ENCODE results near the gene PLB1. TPM values are rescaled to one million over a fixed set of nuclear protein-coding genes. Genes with fewer than 3 reads are reported as not detected.
A peak's percentile ranks its signal among the peaks of the same experiment; 100 is the strongest.

PLB1 gene
- total and polyA plus RNA-seq, 4 experiments from 2014 or later = 0.38 to 0.91 (median 0.82) TPM

- Histone ChIP-seq H3K4me3 (ENCODE audit: low read length in 2 of 2) (no peak overlapping the region), H3K27ac (ENCODE audit: low read depth, low read length) (no peak overlapping the region), H3K36me3 (ENCODE audit: insufficient read depth, low read length) (no peaks in the 10 kb centered on the region), H3K4me1 (ENCODE audit: insufficient read depth, low read length) (peaks cover 51% of the 10 kb centered on the region), H3K9me3 (ENCODE audit: control insufficient read depth in 1 of 2, low read length in 2 of 2) (no peaks in the 10 kb centered on the region), H3K27me3 (ENCODE audit: insufficient read depth, low read length) (no peaks in the 10 kb centered on the region)
- intact Hi-C loops (cut with micrococcal nuclease) = no loop called here
- ChIA-PET POLR2A (ENCODE audit: partially characterized antibody) (interaction anchor here (1.0 to 1.6 kb wide), 2 partner anchors 10 to 12 kb away, joined by 4 read pairs; no protein-coding TSS in a partner anchor), CTCF (ENCODE audit: partially characterized antibody) (interaction anchor here (1.7 kb wide), 1 partner anchor 33 kb away, joined by 7 read pairs; no protein-coding TSS in a partner anchor)
- H3K9me3 Mint-ChIP-seq = peaks cover 0 to 3% (median 0%) of the 10 kb centered on the region in 8 donors
- no peaks in the 10 kb centered on the region for H3K27me3 Mint-ChIP-seq
- H3K27ac Mint-ChIP-seq = peak overlapping the region; percentile 50 to 100 (median 91)
- H3K4me3 Mint-ChIP-seq = peak overlapping the region in 1 of 8 donors; percentile 26
- DNase-seq = no peak
- H3K4me1 Mint-ChIP-seq = peaks cover 29 to 59% (median 43%) of the 10 kb centered on the region in 4 donors
- peaks cover 0 to 3% of the 10 kb centered on the region in 2 donors for H3K36me3 Mint-ChIP-seq
These were observed 132.0 kb downstream of the PLB1 start for GRCh38 chr2:28627722-28628480.

GRCh38 chr2:28628506-28628905, 132.6 kb downstream of the PLB1 start:
- intact Hi-C loops (cut with micrococcal nuclease) = no loop called here
- Histone ChIP-seq H3K27ac (ENCODE audit: low read depth, low read length) (no peak overlapping the region), H3K9me3 (ENCODE audit: control insufficient read depth in 1 of 2, low read length in 2 of 2) (no peaks in the 10 kb centered on the region), H3K4me1 (ENCODE audit: insufficient read depth, low read length) (peaks cover 45% of the 10 kb centered on the region), H3K27me3 (ENCODE audit: insufficient read depth, low read length) (no peaks in the 10 kb centered on the region), H3K4me3 (ENCODE audit: low read length in 2 of 2) (no peak overlapping the region), H3K36me3 (ENCODE audit: insufficient read depth, low read length) (no peaks in the 10 kb centered on the region)
- peak overlapping the region in 3 of 7 donors; percentile 68 to 100 (median 89) for H3K27ac Mint-ChIP-seq
- CTCF ChIA-PET (ENCODE audit: partially characterized antibody) = interaction anchor here (1.7 kb wide), 1 partner anchor 34 kb away, joined by 7 read pairs; no protein-coding TSS in a partner anchor
- H3K9me3 Mint-ChIP-seq = peaks cover 0 to 3% (median 0%) of the 10 kb centered on the region in 8 donors
- POLR2A ChIA-PET (ENCODE audit: partially characterized antibody) = interaction anchor here (1.0 to 1.6 kb wide), 2 partner anchors 9 to 13 kb away, joined by 4 read pairs; no protein-coding TSS in a partner anchor
- H3K36me3 Mint-ChIP-seq = peaks cover 0 to 3% of the 10 kb centered on the region in 2 donors
- DNase-seq = no peak
- H3K4me3 Mint-ChIP-seq = no peak overlapping the region
- peaks cover 25 to 53% (median 38%) of the 10 kb centered on the region in 4 donors for H3K4me1 Mint-ChIP-seq
- H3K27me3 Mint-ChIP-seq = no peaks in the 10 kb centered on the region

- no peaks in the 10 kb centered on the region for H3K36me3 ChIP-seq (ENCODE audit: insufficient read depth, low read length)
- intact Hi-C loops (cut with micrococcal nuclease) = no loop called here
- CTCF ChIA-PET (ENCODE audit: partially characterized antibody) = interaction anchor here (1.4 to 2.7 kb wide), 2 partner anchors 35 to 43 kb away, joined by 3 to 18 read pairs; no protein-coding TSS in a partner anchor
These were observed 133.1 kb downstream of the PLB1 start for GRCh38 chr2:28628987-28629386.

DNA sequence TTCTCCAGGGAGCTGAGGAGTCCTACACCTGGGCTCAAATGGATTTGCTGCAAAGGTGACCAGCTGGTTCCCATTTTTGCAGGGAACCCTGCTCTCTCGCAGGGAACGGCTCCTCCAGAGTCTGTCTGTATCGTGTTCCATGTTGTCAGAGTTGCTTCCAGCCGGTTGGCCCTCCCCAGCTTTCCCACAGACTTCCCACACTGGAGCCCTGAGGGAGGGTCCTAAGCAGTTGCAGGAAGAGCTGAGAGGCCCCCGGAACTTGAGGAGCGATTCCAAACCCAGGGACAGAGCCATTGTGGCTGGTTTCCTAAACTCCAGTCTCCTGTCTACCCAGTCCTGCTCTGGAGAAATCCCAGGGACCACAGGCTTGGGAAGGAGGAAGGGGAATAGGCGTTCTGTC, 134.1 kb downstream of the PLB1 start:
- intact Hi-C loops (cut with micrococcal nuclease) = no loop called here
- peaks cover 16 to 45% (median 27%) of the 10 kb centered on the region in 4 donors for H3K4me1 Mint-ChIP-seq
- H3K4me3 Mint-ChIP-seq = no peak overlapping the region
- Histone ChIP-seq H3K4me3 (ENCODE audit: low read length in 2 of 2) (no peak overlapping the region), H3K9me3 (ENCODE audit: control insufficient read depth in 1 of 2, low read length in 2 of 2) (no peaks in the 10 kb centered on the region), H3K36me3 (ENCODE audit: insufficient read depth, low read length) (no peaks in the 10 kb centered on the region), H3K27me3 (ENCODE audit: insufficient read depth, low read length) (no peaks in the 10 kb centered on the region), H3K27ac (ENCODE audit: low read depth, low read length) (no peak overlapping the region), H3K4me1 (ENCODE audit: insufficient read depth, low read length) (peaks cover 31% of the 10 kb centered on the region)
- DNase-seq = no peak
- H3K36me3 Mint-ChIP-seq = peaks cover 0 to 2% of the 10 kb centered on the region in 2 donors
- peak overlapping the region in 2 of 7 donors; percentile 48 to 70 for H3K27ac Mint-ChIP-seq
- no peaks in the 10 kb centered on the region for H3K9me3 Mint-ChIP-seq
- no peaks in the 10 kb centered on the region for H3K27me3 Mint-ChIP-seq
- ChIA-PET POLR2A (ENCODE audit: partially characterized antibody) (interaction anchor here (1.2 to 1.6 kb wide), 2 partner anchors 14 to 36 kb away, joined by 3 to 4 read pairs; no protein-coding TSS in a partner anchor), CTCF (ENCODE audit: partially characterized antibody) (interaction anchor here (0.6 to 2.7 kb wide), 4 partner anchors 9 to 42 kb away, joined by 3 to 18 read pairs (median 3); no protein-coding TSS in a partner anchor)

More at GRCh38 chr2:28628987-28629386, 133.1 kb downstream of the PLB1 start:
- Mint-ChIP-seq H3K27ac (peak overlapping the region in 1 of 7 donors; percentile 18), H3K4me3 (no peak overlapping the region), H3K36me3 (peaks cover 0 to 3% of the 10 kb centered on the region in 2 donors), H3K9me3 (peaks cover 0 to 1% (median 0%) of the 10 kb centered on the region in 8 donors), H3K4me1 (peaks cover 25 to 53% (median 35%) of the 10 kb centered on the region in 4 donors), H3K27me3 (no peaks in the 10 kb centered on the region)
- H3K4me3 ChIP-seq (ENCODE audit: low read length in 2 of 2) = no peak overlapping the region
- DNase-seq = no peak
- POLR2A ChIA-PET (ENCODE audit: partially characterized antibody) = interaction anchor here (1.0 to 1.6 kb wide), 2 partner anchors 9 to 13 kb away, joined by 4 read pairs; no protein-coding TSS in a partner anchor
- peaks cover 41% of the 10 kb centered on the region for H3K4me1 ChIP-seq (ENCODE audit: insufficient read depth, low read length)
- no peaks in the 10 kb centered on the region for H3K9me3 ChIP-seq (ENCODE audit: control insufficient read depth in 1 of 2, low read length in 2 of 2)
- no peak overlapping the region for H3K27ac ChIP-seq (ENCODE audit: low read depth, low read length)
- H3K27me3 ChIP-seq (ENCODE audit: insufficient read depth, low read length) = no peaks in the 10 kb centered on the region

DNA sequence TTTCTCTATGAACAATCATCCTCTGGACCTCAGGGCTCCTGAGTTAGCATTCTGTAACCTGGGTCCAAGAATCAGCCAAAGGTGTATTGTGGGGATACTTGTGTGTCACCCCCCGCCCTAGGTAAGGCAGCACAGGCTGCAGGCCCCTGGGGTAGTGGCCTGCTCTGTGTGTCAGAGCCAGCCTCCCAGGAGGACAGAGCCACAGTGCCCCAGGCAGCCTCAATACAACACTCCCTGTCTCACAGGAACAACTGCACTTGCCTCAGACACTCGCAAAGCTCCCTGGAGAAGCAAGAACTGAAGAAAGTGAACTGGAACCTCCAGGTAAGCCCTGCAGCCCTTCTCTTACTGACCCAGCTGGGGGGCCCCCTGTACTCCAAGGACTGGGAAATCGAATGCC, 134.5 kb downstream of the PLB1 start:
- ChIA-PET POLR2A (ENCODE audit: partially characterized antibody) (interaction anchor here (1.2 kb wide), 1 partner anchor 36 kb away, joined by 3 read pairs; no protein-coding TSS in a partner anchor), CTCF (ENCODE audit: partially characterized antibody) (interaction anchor here (1.1 to 2.7 kb wide), 3 partner anchors 14 to 41 kb away, joined by 3 to 18 read pairs (median 3); no protein-coding TSS in a partner anchor)
- no peaks in the 10 kb centered on the region for H3K9me3 Mint-ChIP-seq
- peak overlapping the region in 2 of 7 donors; percentile 29 to 47 for H3K27ac Mint-ChIP-seq
- no peaks in the 10 kb centered on the region for H3K27me3 ChIP-seq (ENCODE audit: insufficient read depth, low read length)
- H3K36me3 ChIP-seq (ENCODE audit: insufficient read depth, low read length) = no peaks in the 10 kb centered on the region
- no peak for DNase-seq
- no peak overlapping the region for H3K27ac ChIP-seq (ENCODE audit: low read depth, low read length)
- H3K4me1 Mint-ChIP-seq = peaks cover 12 to 40% (median 23%) of the 10 kb centered on the region in 4 donors
- H3K4me3 ChIP-seq (ENCODE audit: low read length in 2 of 2) = no peak overlapping the region
- no peak overlapping the region for H3K4me3 Mint-ChIP-seq
- H3K4me1 ChIP-seq (ENCODE audit: insufficient read depth, low read length) = peaks cover 27% of the 10 kb centered on the region
- intact Hi-C loops (cut with micrococcal nuclease) = no loop called here
- no peaks in the 10 kb centered on the region for H3K9me3 ChIP-seq (ENCODE audit: control insufficient read depth in 1 of 2, low read length in 2 of 2)
- H3K27me3 Mint-ChIP-seq = no peaks in the 10 kb centered on the region
- H3K36me3 Mint-ChIP-seq = no peaks in the 10 kb centered on the region

GRCh38 chr2:28631514-28632206, 135.8 kb downstream of the PLB1 start:
- POLR2A ChIA-PET (ENCODE audit: partially characterized antibody) = no interaction called here
- no peaks in the 10 kb centered on the region for H3K36me3 Mint-ChIP-seq

More at GRCh38 chr2:28631514-28632206, 135.8 kb downstream of the PLB1 start:
- DNase-seq = no peak
- peaks cover 14% of the 10 kb centered on the region for H3K4me1 ChIP-seq (ENCODE audit: insufficient read depth, low read length)
- Mint-ChIP-seq H3K9me3 (no peaks in the 10 kb centered on the region), H3K27ac (peak overlapping the region in 1 of 7 donors; percentile 32), H3K4me1 (peaks cover 6 to 27% (median 14%) of the 10 kb centered on the region in 4 donors), H3K4me3 (no peak overlapping the region), H3K27me3 (no peaks in the 10 kb centered on the region)
- no peak overlapping the region for H3K27ac ChIP-seq (ENCODE audit: low read depth, low read length)
- no peak overlapping the region for H3K4me3 ChIP-seq (ENCODE audit: low read length in 2 of 2)
- H3K9me3 ChIP-seq (ENCODE audit: control insufficient read depth in 1 of 2, low read length in 2 of 2) = no peaks in the 10 kb centered on the region
- CTCF ChIA-PET (ENCODE audit: partially characterized antibody) = interaction anchor here (2.7 kb wide), 1 partner anchor 38 kb away, joined by 18 read pairs; no protein-coding TSS in a partner anchor
- intact Hi-C loops (cut with micrococcal nuclease) = no loop called here
- H3K36me3 ChIP-seq (ENCODE audit: insufficient read depth, low read length) = no peaks in the 10 kb centered on the region
- no peaks in the 10 kb centered on the region for H3K27me3 ChIP-seq (ENCODE audit: insufficient read depth, low read length)

All from CD4-positive, alpha-beta memory T cell (primary cell).